Right cardiac atrium (tissue), 5 donors: ENCODE measurements around the gene MRPS14. TPM values are rescaled to one million over a fixed set of nuclear protein-coding genes. Genes with fewer than 3 reads are reported as not detected.

Experiments used
- ATAC-seq, 2 donors: fragments of 200-7000 bp; cut with Tn5 transposase; one replicate each; pipeline versions ENCODE4 v1.8.0 to v1.9.1; 2020; ENCODE audit warnings: moderate library complexity in 2 of 2, mild to moderate bottlenecking in 1 of 2
- DNase-seq, 3 donors: peaks; one replicate each; pipeline ENCODE4 v3.0.0-alpha.2; 2020
- H3K27ac ChIP-seq: one replicate; pipeline ENCODE4 v1.5.1; 2013; ENCODE audit warnings: mild to moderate bottlenecking, low read length, control low read depth, moderate library complexity
- H3K27me3 ChIP-seq: one replicate; pipeline ENCODE4 v1.6.1; 2013; ENCODE audit not compliant: control insufficient read depth, insufficient read depth
- H3K4me1 ChIP-seq: one replicate; pipeline ENCODE4 v1.6.1; 2013; ENCODE audit warnings: low read length; ENCODE audit not compliant: control insufficient read depth, insufficient read depth
- H3K4me3 ChIP-seq: one replicate; pipeline ENCODE4 v1.5.1; 2013; ENCODE audit warnings: low read length, control low read depth
- H3K9me3 ChIP-seq: one replicate; pipeline ENCODE4 v1.6.1; 2013; ENCODE audit warnings: low read length; ENCODE audit not compliant: control insufficient read depth
- WGBS: extraction: QIAGEN DNeasy Blood & Tissue Kit; methylation state at CpG from one replicate; pipeline ENCODE4 v1.1.7; 2013; 5-methylcytosine and 5-hydroxymethylcytosine counted together
- intact Hi-C, 4 donors: fragments of 100-400 bp; cut with DNase I; formaldehyde crosslinking; loops; one replicate each; pipeline versions ENCODE4 v1.11.0 to v1.14.0; 2022 to 2023
- long read RNA-seq, 4 donors: library from polyadenylated mRNA; unstranded; transcript quantifications; one replicate each; pipeline ENCODE4 v2.0.0, GENCODE V29; 2020 to 2021
- polyA plus RNA-seq: library from polyadenylated mRNA; stranded (reverse); fragments of 200-250 nt; gene quantifications from one replicate; pipeline ENCODE4 v1.2.3, GENCODE V29; 2013
- total RNA-seq, 4 donors: library from RNA; stranded (reverse); fragmentation: NEBNext Ultra II Directional; extraction: Animal tissue kit (Norgen Biotek cat#: 25700); gene quantifications; one replicate each; pipeline ENCODE4 v1.2.1, GENCODE V29; 2021
- donor health status: healthy with polysubstance abuse.
- donor health status: DM: no; HTN: yes; CAD: no.
- donor health status: DM: no; HTN: no; CAD: no.
- donor health status: DM: no; HTN: yes; CAD: no; lungs with severe emphysema.
- donor health status: DM: yes; HTN: yes; CAD: no.

MRPS14 gene
- total RNA-seq, result 10 to 100 TPM; 23.8 to 30.0 (median 26.7) TPM
- polyA plus RNA-seq, result 23.7 TPM
- long read RNA-seq, donor 1, transcript MRPS14-202 (3 exons, 2,115 nt), result major isoform, 39 of 44 reads
- long read RNA-seq, donor 1, partial matches to known transcripts, result 0 of 44 reads
- long read RNA-seq, donor 1, other reads (novel, unspliced or antisense), result 1 of 44 reads
- long read RNA-seq, donor 2, transcript MRPS14-202 (3 exons, 2,115 nt), result major isoform, 23 of 27 reads
- long read RNA-seq, donor 2, partial matches to known transcripts, result 2 of 27 reads
- long read RNA-seq, donor 2, other reads (novel, unspliced or antisense), result 2 of 27 reads
- long read RNA-seq, donor 3, transcript MRPS14-202 (3 exons, 2,115 nt), result major isoform, 73 of 82 reads
- long read RNA-seq, donor 3, transcript MRPS14-201 (3 exons, 910 nt), result minor isoform, 5 of 82 reads
- long read RNA-seq, donor 3, partial matches to known transcripts, result 1 of 82 reads
- long read RNA-seq, donor 3, other reads (novel, unspliced or antisense), result 3 of 82 reads
- long read RNA-seq, donor 4, transcript MRPS14-202 (3 exons, 2,115 nt), result major isoform, 20 of 24 reads
- long read RNA-seq, donor 4, partial matches to known transcripts, result 2 of 24 reads
- long read RNA-seq, donor 4, other reads (novel, unspliced or antisense), result 2 of 24 reads

DNA sequence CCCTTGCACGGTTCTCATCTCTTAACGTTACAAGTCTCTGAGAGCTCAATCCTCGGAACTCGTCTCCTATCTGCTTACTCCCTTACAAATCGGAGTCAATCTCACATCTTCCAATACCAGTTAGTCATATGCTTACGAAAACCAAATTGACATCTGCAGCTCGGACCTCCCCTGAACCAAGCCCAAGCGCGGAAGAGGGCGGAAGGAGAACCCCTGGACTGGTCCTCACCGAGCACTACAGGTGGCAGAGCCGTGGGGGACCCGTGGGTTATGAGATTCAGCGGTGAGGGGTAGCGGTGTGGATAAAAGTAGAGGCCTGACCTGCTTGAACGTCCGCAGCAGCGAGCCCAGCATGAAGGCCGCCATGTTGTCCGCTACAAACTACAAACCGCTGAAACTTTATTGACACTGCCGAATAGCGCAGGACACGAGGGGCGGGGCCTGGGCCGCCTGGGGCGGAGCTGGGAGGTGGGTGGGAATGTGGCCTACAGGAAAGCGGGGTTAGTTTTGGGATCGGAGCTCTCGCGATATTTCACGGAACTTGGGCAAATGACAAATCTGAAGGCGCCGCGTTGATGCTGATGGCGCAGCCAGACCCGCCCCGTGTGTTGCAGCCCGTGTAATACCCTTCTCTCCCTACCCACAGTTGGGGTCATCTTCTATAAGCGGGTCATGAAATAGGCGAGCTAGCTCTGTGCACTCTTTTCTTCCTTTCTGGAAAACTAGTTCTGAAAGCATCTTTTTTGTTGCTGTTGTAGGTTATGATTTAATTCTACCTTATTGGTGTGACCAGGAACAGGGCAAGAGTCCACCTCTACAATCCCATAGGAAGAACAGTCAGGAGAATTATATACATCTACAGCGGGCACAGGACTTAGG lies at the start of gene MRPS14:
Gene MRPS14 (minus strand): TSS at position 383 of the 879 bp plus-strand sequence. CDS start 17 bp downstream, at position 366.
- ATAC-seq (peak; percentile 99), DNase-seq (peak; percentile 97 to 99 (median 99))
- WGBS, result 3% methylated on average over 42 of the region's 42 CpGs
- H3K27ac ChIP-seq, result peak within 1 kb of the TSS; percentile 78
- no peaks in the 10 kb centered on the region for H3K9me3 ChIP-seq
- H3K4me1 ChIP-seq, result no peaks in the 10 kb centered on the region
- H3K4me3 ChIP-seq, result peak within 1 kb of the TSS; percentile 93
- intact Hi-C loops, result loop anchor here in 1 of 4 donors (10.0 kb wide), 1 partner anchor 292 kb away; no protein-coding TSS in a partner anchor
- H3K27me3 ChIP-seq, result no peaks in the 10 kb centered on the region

DNA sequence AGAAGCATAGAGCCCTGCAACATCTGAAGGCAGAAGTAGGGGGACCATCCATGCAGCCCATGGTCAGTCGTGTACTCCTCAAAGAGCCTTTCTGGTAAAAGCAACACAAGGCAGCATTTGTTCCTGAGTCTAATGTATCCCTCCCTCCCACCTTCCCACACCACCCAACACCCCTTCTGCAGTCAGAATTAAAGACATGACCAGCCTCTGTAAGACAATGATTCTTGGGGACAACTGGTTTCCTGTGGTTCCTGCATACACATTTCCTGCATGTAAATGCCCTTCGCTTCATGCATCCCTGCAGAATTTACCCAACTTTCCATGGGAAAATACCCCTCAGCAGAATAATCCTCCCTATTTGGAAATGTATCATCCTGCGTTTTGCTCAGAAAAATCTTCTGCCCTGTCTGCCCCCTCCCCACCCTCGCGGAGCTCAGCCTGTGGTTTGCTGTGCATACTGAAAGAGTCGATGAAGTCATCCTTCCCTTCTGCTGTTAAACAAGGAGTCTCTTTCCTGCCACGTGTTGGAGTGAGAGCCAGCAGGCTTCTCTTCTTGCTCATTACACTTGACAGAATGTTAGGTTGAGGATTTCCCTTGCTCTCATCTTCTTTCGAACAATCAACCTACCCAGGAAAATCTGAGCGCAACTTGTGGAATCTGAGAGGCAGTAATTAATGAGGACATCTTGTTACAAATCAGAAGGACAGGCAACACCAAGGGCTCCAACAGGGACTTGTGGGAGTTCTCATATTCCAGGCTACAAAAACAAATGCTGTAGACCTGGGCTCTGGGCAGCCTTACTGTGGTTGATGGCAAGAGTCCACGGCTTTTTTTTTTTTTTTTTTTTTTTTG lies 49.1 kb upstream of the MRPS14 start:
- Histone ChIP-seq H3K4me3 (peak overlapping the region; percentile 29), H3K4me1 (no peaks in the 10 kb centered on the region), H3K9me3 (no peaks in the 10 kb centered on the region), H3K27me3 (no peaks in the 10 kb centered on the region), H3K27ac (no peak overlapping the region)
- intact Hi-C loops, result no loop called here
- WGBS, result 17% methylated on average over 10 of the region's 10 CpGs
- ATAC-seq (peak; percentile 61 to 80), DNase-seq (peak in 2 of 3 donors; percentile 42 to 66)

GRCh38 chr1:175071276-175071943 lies 48.2 kb upstream of the MRPS14 start:
- 51% methylated on average over 3 of the region's 3 CpGs for WGBS
- Histone ChIP-seq H3K4me3 (no peak overlapping the region), H3K4me1 (no peaks in the 10 kb centered on the region), H3K9me3 (no peaks in the 10 kb centered on the region), H3K27ac (no peak overlapping the region), H3K27me3 (no peaks in the 10 kb centered on the region)
- DNase-seq (no peak), ATAC-seq (no peak)
- intact Hi-C loops, result no loop called here

DNA sequence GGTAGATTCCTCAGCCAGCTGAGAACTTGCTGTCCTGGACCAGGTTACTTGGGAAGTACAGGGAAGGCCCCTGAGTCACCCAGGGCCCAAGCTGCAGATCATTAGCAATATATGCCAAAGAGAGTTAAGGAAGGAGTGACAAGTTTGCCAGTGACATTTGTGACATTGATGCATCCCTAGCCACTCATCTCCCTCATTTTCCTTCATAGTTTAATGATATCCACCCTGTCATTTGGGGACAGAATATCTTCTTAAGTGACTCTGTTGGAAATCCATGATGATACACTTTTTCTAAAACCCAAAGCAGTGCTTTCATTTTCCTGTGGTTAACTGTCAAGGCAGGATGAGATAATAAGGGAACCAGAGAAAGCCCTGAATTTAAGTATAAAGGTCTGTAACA lies 47.6 kb upstream of the MRPS14 start:
- Histone ChIP-seq H3K4me1 (no peaks in the 10 kb centered on the region), H3K27me3 (no peaks in the 10 kb centered on the region)
- intact Hi-C loops, result no loop called here

GRCh38 chr1:175067362-175068106 lies 44.3 kb upstream of the MRPS14 start, which contains the start of gene TNN:
TSS of gene TNN (plus strand) at chr1:175067833. CDS start at chr1:175077419, 9,586 bp downstream.
- ATAC-seq, result no peak
- Histone ChIP-seq H3K4me1 (no peaks in the 10 kb centered on the region), H3K27me3 (no peaks in the 10 kb centered on the region), H3K9me3 (no peaks in the 10 kb centered on the region), H3K4me3 (no peak within 1 kb of the TSS), H3K27ac (no peak within 1 kb of the TSS)
- WGBS, result 62% methylated on average over 9 of the region's 9 CpGs
- no peak for DNase-seq
- intact Hi-C loops, result no loop called here

More for the DNA sequence above, 47.6 kb upstream of the MRPS14 start:
- DNase-seq (no peak), ATAC-seq (no peak)
- Histone ChIP-seq H3K4me3 (no peak overlapping the region), H3K27ac (no peak overlapping the region), H3K9me3 (no peaks in the 10 kb centered on the region)

GRCh38 chr1:175062858-175063257 lies 39.6 kb upstream of the MRPS14 start:
- Histone ChIP-seq H3K4me1 (no peaks in the 10 kb centered on the region), H3K9me3 (no peaks in the 10 kb centered on the region), H3K27ac (no peak overlapping the region), H3K4me3 (no peak overlapping the region), H3K27me3 (no peaks in the 10 kb centered on the region)
- intact Hi-C loops, result no loop called here
- DNase-seq, result no peak
- no peak for ATAC-seq
- 56% methylated on average over 2 of the region's 2 CpGs for WGBS

- WGBS, result 86% methylated on average over 1 of the region's 1 CpG
- Histone ChIP-seq H3K4me1 (no peaks in the 10 kb centered on the region), H3K4me3 (no peak overlapping the region), H3K9me3 (no peaks in the 10 kb centered on the region), H3K27me3 (no peaks in the 10 kb centered on the region), H3K27ac (no peak overlapping the region)
- DNase-seq, result no peak
- intact Hi-C loops, result no loop called here
- no peak for ATAC-seq
Measured at GRCh38 chr1:175062339-175062738, 39.1 kb upstream of the MRPS14 start.

GRCh38 chr1:175054736-175055135 lies 31.5 kb upstream of the MRPS14 start:
- Histone ChIP-seq H3K4me1 (no peaks in the 10 kb centered on the region), H3K27me3 (no peaks in the 10 kb centered on the region), H3K9me3 (no peaks in the 10 kb centered on the region), H3K27ac (no peak overlapping the region), H3K4me3 (no peak overlapping the region)
- intact Hi-C loops, result no loop called here
- ATAC-seq (no peak), DNase-seq (no peak)
- 73% methylated on average over 3 of the region's 3 CpGs for WGBS

DNA sequence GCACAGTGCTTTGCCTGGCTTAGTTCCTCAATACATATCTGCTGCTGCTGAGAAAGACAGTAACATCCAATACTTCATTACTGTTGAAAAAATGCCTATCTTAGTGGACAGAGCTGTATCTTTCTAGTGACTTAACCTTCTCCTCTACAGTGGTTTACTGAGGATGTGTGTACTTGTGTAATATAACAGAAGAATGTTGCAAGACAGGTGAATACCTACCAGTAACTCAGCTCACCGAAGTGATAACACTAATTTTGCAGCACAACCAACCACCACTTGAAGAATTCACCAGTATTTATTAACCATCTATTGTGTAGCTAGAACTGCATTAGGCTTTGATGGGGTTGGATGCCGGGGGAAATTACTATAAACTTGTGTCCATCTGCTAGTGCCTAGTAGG lies 27.8 kb upstream of the MRPS14 start:
- H3K4me3 ChIP-seq, result no peak overlapping the region
- WGBS, result 86% methylated on average over 2 of the region's 2 CpGs
- intact Hi-C loops, result no loop called here
- H3K27ac ChIP-seq, result no peak overlapping the region
- DNase-seq (no peak), ATAC-seq (no peak)
- no peaks in the 10 kb centered on the region for H3K4me1 ChIP-seq
- H3K27me3 ChIP-seq, result no peaks in the 10 kb centered on the region
- H3K9me3 ChIP-seq, result no peaks in the 10 kb centered on the region
